HG03175 (cell line): Measurements from ENCODE around the gene H3-3A.
A peak's percentile ranks its signal among the peaks of the same experiment; 100 is the strongest.

ENCODE experiments used
- ATAC-seq: cut with Tn5 transposase; IDR thresholded peaks from one replicate; pipeline ENCODE4 v1.9.1; 2021; ENCODE audit warnings: mild to moderate bottlenecking, moderate library complexity; ENCODE audit not compliant: unreplicated experiment

H3-3A gene

GRCh38 chr1:226052061-226052460, 10.5 kb upstream of the H3-3A start:
- no peak for ATAC-seq

GRCh38 chr1:226054519-226055327, 7.8 kb upstream of the H3-3A start:
- ATAC-seq: no peak

GRCh38 chr1:226059709-226060108, 2.8 kb upstream of the H3-3A start:
- ATAC-seq: no peak

GRCh38 chr1:226060427-226060826, 2.1 kb upstream of the H3-3A start:
- no peak for ATAC-seq

GRCh38 chr1:226061068-226061840, 1.3 kb upstream of the H3-3A start:
- ATAC-seq: no peak

- ATAC-seq: peak; percentile 51
Observed at GRCh38 chr1:226061841-226062557, 517 bp upstream of the H3-3A start.

- ATAC-seq: peak; percentile 17
Observed at GRCh38 chr1:226063224-226063976, 884 bp downstream of the H3-3A start.

GRCh38 chr1:226063977-226064815, 1.7 kb downstream of the H3-3A start:
- no peak for ATAC-seq

GRCh38 chr1:226064816-226065248, 2.3 kb downstream of the H3-3A start:
- no peak for ATAC-seq

- no peak for ATAC-seq
Observed at GRCh38 chr1:226066415-226067078, 4.0 kb downstream of the H3-3A start.

- ATAC-seq: no peak
Observed at GRCh38 chr1:226069811-226070489, 7.4 kb downstream of the H3-3A start.

GRCh38 chr1:226072347-226072746, 9.8 kb downstream of the H3-3A start:
- ATAC-seq: no peak

- ATAC-seq: no peak
Observed at GRCh38 chr1:226073184-226073950, 10.9 kb downstream of the H3-3A start.

- no peak for ATAC-seq
Observed at GRCh38 chr1:226074046-226074445, 11.5 kb downstream of the H3-3A start.

- no peak for ATAC-seq
Observed at GRCh38 chr1:226076378-226076777, 13.9 kb downstream of the H3-3A start.

GRCh38 chr1:226078374-226078773, 15.9 kb downstream of the H3-3A start:
- no peak for ATAC-seq

- no peak for ATAC-seq
Observed at GRCh38 chr1:226082587-226082917, 20.0 kb downstream of the H3-3A start.

GRCh38 chr1:226082959-226083301, 20.4 kb downstream of the H3-3A start:
- peak; percentile 34 for ATAC-seq
